NCI-H128 (cell line): ENCODE measurements around the gene ITSN1.
"Not testable (repeated sequence)": the region's sequence is repeated elsewhere in the genome, so short reads cannot be mapped to it uniquely, and the experiment has no call there.

Source experiments
- DNase-seq: peaks from one replicate; lab custom pipeline; 2025; ENCODE audit not compliant: unreplicated experiment; lab: John Stamatoyannopoulos, UW

Gene ITSN1

DNA sequence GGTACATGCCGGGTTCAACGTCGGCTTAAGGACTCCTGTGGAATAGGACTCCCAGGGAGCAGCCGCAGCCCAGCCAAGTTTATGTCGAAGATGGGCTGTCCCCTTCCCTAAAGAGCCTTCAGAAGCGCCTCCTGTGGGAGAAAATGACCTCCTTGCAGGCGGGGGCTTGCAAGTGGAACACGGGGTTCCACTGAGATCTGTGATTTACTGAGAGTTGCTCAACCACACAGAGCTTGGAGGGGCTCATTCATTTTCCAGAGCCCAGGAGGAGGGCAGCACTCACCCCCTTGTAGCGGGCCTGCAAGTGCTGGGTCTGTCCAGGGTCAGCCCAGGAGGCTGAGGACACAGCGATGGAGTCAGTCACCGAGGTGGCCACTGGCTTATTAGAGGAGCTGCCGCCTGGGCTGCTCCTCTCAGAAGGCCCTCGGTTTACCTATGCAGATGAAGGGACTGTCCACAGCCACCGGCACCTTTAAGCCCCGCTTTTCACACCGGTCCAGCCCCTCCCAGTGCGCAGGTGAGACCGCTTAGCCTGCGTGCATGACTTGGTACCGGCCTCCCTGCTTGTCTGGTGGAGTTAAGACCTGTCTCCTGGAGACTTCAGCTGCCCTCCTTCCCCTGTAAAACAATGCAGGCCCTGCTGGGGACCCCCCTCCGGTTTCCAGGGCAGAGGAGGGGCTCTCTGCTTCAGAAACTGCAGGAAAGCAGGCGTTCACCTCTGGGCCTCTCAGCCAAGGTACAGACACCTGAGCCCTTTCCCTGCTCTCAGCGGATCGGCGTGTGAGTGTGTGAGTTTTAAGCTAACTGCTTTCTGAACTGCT lies 215.8 kb downstream of the ITSN1 start:
- no peak for DNase-seq

DNA sequence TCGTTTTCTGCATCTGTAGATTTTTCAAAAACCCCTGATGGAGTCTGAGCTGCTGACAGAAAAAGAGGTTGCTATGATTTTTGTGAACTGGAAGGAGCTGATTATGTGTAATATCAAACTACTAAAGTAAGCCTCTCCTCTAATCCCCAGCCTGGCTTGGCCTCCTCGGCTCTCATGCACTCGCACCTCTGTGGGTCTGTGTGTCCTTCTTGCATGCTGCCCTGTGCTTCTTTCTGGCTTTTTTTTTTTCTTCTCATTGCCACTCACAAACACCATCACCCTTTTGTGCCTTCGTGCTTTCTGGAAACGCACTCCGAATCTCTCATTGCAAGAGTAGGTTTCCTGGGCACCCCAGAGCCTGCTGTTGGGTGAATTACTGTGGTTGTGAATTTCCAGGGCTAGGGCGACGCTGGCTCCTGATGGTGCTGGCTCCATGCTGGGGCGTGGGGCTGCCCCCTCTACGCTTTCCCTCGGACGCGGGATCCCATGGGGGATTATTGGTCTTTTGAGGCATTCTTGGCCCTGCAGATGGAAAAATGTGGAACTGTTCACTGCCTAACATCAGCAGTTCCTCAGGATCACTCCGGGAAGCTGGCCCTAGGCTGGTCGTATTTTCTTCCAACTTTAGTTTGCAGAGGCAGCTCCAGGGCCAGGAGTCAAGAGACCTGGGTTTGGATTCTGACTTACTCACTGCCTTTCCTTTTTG lies 216.5 kb downstream of the ITSN1 start:
- DNase-seq = no peak

DNA sequence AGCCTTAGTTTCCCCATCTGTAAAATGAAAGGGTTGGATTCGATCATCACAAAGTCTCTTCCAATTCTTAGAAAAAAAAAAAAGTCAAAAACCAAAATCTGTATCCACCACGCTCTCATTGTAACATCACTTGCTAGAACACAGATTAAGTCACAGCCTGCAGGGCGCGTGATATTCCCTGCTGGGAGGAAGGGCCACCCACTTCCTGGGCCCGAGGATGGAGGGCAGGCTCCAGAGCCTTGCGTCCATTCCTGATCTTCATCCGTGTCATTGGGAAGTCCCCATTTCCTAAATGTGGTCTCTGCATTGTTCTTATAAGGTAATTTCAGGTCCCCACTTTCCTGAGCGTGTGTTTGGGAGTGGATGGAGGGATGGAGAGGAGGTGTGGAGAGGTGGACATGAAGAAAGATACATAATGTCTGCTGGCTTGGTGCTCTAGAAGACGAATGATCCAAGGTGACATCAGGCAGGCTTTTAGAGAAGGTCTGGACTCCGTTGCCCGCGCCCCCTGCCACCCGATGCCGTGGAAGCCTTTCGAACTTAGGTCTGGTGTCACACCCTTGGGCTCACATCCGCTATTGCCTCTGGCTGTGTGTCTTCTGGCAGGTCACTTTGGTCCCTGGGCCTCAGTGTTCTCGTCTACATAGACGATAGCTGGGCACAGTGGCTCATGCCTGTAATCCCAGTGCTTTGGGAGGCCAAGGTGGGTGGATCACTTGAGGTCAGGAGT lies 217.2 kb downstream of the ITSN1 start:
- no peak for DNase-seq

DNA sequence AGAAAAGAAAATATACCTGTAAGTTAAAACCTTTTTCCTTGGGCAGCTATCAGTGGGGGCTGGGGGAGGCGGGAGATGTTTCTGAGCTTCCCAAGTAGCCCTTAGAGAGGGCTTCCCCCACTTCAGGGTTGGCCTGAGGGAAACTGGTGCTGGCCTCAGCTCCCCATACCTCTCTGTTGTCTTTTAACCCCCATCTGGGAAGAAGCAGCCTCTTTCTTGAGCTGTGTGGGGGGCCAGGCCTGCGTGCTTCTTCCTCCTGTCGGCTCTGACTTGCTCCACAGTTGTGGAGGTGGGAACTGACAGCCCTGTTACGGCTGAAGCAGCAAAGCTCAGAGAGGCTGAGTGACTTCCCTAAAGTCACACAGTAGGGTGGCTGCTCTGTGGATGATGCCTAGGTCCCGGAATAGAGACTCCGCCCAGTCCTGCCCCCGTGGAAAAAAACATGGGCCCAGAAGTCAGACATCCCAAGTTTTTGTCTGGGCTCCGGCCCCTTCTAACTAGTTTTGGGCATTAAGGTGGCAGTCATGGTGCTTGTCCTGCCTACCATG lies 218.1 kb downstream of the ITSN1 start:
- DNase-seq = no peak

DNA sequence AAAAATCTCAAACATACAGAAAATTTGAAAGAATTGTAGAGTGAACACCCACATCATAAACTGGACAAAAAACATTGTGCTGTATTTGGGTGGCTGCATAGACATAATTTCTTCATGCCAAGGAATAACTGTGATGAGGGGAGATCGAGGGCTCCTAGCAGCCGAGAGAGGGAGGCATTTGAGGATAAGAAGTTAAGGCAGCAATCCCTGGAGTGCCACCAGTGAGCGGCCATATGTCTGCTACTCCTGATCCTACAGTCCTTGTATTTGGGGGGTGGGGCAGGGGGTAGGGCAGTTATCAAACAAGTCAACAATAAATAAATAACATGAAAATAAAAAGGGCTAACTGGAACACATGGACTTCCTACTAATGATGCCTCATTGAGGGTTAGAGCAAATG lies 218.8 kb downstream of the ITSN1 start:
- DNase-seq = no peak

DNA sequence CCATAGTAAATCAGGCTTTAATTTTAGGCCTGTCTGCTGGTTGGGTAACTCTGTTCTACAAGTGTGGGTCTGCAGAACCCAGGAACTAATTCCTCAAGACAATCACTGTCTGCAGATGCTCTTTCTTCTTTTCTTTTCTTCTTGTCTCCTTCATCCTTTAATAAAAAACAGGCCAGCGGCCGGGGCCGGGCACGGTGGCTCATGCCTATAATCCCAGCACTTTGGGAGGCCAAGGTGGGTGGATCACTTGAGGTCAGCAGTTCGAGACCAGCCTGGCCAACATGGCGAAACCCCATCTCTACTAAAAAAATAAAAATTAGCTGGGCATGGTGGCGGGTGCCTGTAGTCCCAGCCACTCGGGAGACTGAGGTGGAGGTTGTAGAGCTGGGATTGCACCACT lies 220.9 kb downstream of the ITSN1 start:
- DNase-seq = not testable (repeated sequence)

DNA sequence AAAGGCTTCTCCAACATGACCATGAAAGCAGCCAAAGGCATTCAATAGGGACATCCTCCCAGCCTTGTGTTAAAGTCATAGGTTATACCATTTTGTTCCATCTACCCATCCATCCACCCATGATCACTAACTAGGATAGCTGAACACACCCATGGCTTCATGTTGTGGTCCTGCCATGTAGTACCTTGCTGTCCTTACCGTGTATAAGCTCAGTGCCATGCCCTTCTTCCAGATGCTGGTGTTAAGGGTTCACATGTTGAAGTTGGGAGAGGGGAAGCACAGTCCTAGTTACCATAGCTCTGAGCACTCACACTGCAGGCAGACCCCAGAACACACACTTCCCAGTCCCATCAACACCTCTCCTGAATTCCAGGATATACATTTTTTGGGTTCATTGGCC lies 221.8 kb downstream of the ITSN1 start:
- DNase-seq = no peak

DNA sequence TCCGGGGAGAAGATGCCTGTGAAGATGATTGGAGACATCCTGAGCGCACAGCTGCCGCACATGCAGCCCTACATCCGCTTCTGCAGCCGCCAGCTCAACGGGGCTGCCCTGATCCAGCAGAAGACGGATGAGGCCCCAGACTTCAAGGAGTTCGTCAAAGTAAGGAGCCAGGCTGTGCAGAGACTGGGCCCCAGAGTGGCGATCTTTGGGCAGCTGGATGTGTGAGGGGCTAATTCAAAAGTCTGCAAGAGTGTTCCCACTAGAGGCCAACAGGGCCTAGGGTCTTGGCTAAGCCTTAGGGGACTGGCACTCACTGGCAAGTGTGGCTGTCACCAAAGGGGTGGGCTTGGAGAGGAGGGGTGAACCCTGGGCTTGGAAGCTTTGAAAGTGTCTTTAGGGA lies 222.9 kb downstream of the ITSN1 start:
- DNase-seq = no peak

DNA sequence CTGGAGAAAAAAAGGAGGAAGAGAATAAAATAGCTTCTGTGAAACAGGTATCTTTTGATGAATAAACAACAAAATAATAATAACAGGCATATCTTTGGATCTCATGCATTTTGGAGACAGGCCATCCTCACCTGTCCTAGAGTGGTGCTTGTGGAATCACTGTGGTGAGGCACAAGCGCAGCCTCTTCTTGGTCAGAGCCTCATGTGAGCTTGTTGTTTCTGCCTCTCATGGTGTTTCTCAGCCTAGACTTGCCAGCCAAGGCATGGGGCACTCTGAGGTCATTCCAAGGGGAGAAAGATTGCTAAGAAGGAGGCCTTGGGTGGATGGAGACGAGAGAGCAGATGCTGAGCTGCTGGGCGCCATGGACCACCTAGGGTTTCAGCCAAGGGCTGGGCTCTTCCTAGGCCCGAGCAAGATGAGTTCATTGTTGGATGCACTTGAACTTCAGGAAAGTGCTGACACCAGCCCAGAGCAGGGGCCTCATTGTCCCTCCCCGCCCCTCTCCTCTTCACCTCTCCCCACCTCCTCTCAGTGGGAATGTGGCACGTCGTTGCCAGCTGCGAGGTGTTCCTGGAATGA lies 223.8 kb downstream of the ITSN1 start:
- DNase-seq = no peak

DNA sequence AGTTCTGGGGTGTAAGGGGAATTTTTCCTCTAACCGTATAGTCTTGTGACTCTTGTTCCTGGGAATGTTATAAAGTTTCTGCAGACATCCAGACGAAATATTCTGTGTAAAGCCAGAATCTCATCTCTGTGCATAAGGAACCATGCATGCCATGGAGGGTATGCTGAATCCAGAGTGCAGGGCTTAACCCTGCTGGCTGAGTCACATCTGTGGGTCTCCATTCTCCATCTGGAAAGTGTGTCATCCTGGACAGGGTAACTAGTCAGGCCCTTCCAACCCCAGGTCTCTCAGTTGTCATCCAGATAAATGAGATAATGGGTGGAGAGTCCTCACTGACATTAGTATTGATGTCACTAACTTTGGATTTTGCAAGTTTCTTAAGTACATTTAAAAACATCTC lies 224.5 kb downstream of the ITSN1 start:
- DNase-seq = no peak

DNA sequence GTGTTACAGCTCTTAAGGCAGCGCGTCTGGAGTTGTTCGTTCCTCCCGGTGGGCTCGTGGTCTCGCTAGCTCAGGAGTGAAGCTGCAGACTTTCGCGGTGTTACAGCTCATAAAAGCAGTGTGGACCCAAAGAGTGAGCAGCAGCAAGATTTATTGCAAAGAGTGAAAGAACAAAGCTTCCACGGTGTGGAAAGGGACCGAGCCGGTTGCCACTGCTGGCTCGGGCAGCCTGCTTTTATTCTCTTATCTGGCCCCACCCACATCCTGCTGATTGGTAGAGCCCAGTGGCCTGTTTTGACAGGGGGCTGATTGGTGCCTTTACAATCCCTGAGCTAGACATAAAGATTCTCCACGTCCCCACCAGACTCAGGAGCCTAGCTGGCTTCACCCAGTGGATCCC lies 225.6 kb downstream of the ITSN1 start:
- not testable (repeated sequence) for DNase-seq

DNA sequence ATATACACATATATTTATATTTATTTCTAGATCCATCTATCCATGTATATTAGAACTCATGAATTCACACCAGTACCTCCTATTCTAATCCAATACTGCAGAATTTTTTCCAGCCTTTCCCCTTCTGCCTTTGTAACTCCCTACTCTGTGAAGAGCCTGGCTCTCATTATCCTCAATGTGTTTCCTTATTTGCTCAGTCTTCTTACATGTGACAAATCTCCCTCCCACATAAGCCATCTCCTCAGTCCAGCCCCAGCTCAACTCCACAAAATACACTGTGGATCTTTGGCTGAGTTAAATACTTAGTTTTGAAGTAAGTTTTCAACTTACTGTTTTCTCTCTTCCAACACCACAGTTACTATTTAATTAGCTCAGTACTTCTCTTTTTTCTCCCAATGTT lies 227.6 kb downstream of the ITSN1 start:
- DNase-seq = no peak

DNA sequence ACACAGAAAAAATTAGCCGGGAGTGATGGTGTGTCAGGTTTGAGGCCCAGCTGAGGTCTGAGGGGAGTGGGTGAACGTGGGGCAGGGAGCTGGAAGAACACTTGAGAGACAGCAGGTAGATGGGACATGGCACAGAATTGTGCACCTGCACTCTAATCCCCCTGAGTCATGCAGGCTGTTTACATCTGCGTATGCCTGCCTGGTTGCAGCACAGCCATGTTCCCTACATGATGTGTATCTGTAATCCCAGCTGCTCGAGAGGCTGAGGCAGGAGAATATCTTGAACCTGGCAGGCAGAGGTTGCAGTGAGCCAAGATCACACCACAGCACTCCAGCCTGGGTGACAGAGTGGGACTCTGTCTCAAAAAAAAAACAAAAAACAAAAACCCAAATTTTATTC lies 228.5 kb downstream of the ITSN1 start:
- DNase-seq = no peak

DNA sequence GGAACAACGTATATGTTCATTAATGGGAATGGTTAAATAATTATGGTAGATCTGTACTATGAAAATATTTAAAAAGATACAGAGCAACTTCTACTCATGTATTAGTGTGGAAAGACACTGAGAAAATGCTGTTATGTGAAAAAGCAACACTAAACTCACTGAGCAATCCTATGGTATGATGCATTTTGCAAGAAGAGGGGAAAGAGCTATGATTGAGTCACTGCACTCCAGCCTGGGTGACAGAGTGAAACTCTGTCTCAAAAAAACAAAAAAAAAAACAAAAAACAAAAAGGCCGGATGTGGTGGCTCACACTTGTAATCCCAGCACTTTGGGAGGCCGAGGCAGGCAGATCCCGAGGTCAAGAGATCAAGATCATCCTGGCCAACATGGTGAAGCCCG lies 228.9 kb downstream of the ITSN1 start:
- no peak for DNase-seq

DNA sequence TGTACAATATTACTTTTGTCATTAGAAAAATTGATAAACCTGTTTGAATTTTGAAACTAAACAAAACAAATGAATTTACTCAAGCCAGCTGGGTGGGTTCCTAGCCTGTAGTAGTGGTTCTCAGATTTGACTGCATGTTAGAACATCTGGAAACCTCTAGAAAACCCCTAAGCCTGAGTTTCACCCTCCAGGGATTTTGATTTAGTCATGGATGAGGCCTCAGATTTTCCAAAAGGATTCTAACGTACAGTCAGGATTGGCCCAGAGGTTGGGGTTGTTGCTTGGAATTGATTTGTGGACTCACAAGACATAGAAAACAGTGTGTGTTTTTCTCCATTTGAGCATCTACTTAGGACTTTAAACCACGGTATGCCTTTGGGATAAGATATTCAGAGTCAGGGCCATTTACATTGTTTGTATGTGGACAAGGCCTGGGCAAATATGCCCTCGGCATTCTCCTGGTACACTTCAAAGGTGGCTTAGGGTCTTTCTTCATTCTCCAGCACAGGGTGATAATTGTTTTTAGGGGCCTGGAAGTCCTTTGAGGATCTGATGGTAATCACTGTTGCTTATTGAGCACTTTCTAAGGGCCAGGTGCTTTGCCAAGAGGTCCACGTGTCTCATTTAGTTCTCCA lies 230.7 kb downstream of the ITSN1 start:
- no peak for DNase-seq

DNA sequence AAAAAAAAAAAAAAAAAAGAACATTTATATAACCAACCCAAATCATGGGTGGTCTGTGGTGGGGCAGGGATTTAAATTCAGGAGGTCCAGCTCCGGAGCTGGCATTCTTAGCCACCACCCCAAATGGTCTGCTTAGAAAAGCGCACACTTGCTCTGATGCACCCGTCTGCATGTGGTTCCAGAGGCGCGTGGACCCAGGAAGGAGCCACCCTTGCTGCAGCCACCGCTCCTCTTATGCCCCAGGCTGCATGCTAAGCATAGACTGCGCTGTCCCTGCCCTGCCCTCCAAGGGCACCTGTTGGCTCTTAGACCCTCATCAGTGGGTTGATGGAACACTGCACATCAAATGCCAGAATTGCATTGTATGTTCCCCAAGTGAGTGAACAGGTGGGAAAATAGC lies 231.9 kb downstream of the ITSN1 start:
- DNase-seq = no peak

DNA sequence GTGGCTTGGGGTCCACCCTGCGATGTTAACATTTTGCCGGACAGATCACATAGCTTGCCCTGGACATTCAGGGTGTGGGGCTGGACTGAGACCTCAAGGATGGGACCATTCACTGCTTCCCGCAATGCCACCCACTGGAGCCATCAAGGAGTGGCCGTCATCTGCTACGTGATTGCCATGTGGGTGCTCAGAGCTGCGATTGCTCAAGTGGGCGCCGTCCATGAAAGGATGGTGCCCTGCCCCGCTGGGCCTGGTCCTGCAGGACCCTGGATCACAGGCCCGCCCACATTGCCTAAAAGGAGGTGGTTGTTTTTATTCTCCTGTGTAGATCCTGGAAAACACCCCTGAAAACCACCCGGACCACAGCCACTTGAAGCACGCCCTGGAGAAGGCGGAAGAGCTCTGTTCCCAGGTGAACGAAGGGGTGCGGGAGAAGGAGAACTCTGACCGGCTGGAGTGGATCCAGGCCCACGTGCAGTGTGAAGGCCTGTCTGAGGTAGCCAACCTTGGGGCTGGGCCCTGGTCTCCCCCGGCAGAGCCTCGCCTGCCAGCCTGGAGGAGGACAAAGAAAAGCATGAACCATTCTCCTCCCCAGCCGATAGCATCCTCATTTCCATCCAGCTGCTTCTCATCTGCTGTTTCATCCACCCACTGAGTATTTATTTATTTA lies 232.9 kb downstream of the ITSN1 start:
- no peak for DNase-seq

DNA sequence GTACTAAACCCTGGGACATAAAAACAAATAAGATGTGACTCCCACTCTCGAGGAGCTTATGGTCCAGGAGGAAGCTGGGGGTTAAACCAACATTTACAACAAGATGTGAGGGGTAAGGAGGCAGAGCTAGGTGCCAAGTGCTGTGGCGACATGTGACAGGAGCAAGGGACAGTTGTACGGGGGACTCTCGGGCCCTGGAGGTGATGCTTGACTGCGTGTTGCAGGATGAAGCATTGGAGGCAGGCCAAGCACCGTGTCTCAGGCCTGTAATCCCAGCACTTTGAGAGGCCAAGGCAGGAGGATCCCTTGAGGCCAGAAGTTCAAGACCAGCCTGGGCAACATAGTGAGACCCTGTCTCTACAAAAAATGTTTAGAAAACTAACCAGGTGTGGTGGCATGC lies 236.5 kb downstream of the ITSN1 start:
- no peak for DNase-seq

DNA sequence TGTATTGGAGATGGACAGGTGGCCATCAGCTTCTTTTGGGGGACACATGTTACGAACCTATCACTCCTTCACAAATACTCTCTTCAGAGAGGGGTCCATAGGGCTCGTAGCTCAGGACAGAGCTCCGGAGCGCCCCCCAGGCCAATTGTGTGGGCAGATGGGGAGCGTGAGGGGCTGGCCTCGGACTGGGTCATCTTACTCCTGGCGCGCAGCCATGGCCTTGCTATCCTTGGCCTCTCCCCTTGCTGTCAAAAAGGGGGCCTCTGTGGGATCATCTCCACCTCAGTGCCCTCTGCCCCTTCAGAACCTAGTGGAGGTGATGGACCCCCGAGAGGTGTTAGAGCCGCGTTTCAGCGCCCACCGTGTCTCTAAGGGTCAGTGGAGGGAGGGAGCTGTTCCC lies 238.3 kb downstream of the ITSN1 start:
- no peak for DNase-seq

DNA sequence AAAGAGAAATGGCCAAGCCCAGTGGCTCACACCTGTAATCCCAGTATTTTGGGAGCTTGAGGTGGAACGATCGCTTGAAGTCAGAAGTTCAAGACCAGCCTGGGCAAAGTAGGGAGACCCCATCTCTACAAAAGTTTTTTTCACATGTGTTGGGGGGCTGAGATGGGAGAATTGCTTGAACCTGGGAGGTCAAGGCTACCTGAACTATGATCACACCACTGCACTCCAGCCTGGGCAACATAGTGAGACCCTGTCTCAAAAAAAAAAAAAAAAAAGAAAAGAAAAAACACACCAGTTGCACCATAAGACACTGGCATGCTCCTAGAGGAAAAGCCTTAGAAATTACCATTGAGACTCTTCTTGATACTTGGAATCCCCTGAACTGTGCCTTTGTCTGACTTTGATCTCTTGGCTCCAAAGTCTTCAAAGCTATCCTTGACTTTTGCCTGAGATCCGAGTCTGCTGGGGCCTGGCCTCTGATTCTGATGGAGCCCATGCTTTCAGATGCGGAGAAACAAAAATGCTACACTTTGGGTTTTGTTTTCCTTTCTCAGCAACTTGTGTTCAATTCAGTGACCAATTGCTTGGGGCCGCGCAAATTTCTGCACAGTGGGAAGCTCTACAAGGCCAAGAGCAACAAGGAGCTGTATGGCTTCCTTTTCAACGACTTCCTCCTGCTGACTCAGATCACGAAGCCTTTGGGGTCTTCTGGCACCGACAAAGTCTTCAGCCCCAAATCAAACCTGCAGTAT lies 239.6 kb downstream of the ITSN1 start:
- no peak for DNase-seq
